ENCODE data around the gene GZMM.

DNA sequence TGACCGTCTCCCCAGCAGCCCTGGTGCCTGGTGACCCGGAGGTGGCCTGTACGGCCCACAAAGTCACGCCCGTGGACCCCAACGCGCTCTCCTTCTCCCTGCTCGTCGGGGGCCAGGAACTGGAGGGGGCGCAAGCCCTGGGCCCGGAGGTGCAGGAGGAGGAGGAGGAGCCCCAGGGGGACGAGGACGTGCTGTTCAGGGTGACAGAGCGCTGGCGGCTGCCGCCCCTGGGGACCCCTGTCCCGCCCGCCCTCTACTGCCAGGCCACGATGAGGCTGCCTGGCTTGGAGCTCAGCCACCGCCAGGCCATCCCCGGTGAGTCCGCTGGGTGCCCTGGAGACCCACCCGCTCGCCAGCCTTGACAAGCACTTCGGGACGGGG, 45.4 kb upstream of the GZMM start:
- TF ChIP-seq POLR2A (IDR thresholded peaks at IDR 0.05; ENCODE audit: low read depth) (no peak), EP300 (IDR thresholded peaks at IDR 0.05) (no peak), POLR2AphosphoS5 (IDR thresholded peaks at IDR 0.05) (no peak)
- TF ChIP-seq, protein P1, sequence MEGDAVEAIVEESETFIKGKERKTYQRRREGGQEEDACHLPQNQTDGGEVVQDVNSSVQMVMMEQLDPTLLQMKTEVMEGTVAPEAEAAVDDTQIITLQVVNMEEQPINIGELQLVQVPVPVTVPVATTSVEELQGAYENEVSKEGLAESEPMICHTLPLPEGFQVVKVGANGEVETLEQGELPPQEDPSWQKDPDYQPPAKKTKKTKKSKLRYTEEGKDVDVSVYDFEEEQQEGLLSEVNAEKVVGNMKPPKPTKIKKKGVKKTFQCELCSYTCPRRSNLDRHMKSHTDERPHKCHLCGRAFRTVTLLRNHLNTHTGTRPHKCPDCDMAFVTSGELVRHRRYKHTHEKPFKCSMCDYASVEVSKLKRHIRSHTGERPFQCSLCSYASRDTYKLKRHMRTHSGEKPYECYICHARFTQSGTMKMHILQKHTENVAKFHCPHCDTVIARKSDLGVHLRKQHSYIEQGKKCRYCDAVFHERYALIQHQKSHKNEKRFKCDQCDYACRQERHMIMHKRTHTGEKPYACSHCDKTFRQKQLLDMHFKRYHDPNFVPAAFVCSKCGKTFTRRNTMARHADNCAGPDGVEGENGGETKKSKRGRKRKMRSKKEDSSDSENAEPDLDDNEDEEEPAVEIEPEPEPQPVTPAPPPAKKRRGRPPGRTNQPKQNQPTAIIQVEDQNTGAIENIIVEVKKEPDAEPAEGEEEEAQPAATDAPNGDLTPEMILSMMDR (IDR thresholded peaks at IDR 0.05): no peak
